GM18951 (cell line): ENCODE measurements around the gene DNM3.

Source experiments
- POLR2A ChIP-seq: IDR thresholded peaks from 4 replicates; pipeline ENCODE4 v1.6.1; 2011; ENCODE audit warnings: mild to moderate bottlenecking; ENCODE audit not compliant: insufficient read length, insufficient read depth; ENCODE audit errors: extremely low read depth
- in situ Hi-C: fragments of 300-500 bp; cut with MboI; formaldehyde crosslinking; loops from one replicate; pipeline ENCODE4 v1.12.0; 2022; ENCODE audit warnings: low sequenced_read_pairs, mixed read lengths, inconsistent platforms; ENCODE audit not compliant: unreplicated experiment

The DNM3 gene

DNA sequence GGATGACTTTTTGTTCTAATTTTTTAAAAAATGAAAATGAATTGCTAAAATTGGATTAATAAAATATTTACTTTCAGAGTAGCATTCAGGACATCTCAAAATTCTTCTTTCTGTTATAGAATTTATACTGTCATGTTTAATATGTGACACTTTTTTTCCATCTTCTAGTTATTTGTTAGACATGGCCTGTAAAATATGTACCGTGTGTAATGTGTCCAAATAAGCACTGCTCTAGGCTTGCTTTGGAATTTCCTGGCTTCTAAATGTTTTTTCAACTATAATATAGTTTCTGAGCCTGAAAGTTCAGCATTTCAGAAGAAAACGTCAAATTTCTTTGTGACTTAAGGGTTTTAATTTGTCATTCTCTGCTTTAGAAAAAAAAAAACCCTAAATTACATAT lies 243.6 kb downstream of the DNM3 start:
- no peak for TF ChIP-seq POLR2A
- in situ Hi-C loops, result loop anchor here (25.0 kb wide), 1 partner anchor 327 kb away; the partner anchor contains the start of gene C1orf105

DNA sequence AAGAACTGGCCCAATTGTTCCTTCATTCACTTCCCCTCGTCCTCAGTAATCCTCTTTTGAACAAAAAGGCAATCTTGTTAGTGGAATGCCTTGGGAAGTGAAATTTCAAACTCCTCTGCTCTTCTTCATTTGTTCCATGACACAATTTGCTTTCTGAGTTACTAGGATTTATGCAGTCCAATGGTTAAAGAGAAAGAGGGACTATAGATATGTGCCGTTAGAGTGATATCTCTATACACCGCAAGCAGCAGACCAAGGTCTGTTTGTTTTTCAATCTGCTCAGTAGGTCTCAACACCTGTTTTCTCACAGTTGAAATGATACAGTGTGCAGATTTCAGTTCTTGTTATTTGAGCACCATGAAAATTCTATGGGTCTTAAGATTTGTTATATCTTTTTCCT lies 244.0 kb downstream of the DNM3 start:
- TF ChIP-seq POLR2A, result no peak
- in situ Hi-C loops, result loop anchor here (25.0 kb wide), 1 partner anchor 327 kb away; the partner anchor contains the start of gene C1orf105

DNA sequence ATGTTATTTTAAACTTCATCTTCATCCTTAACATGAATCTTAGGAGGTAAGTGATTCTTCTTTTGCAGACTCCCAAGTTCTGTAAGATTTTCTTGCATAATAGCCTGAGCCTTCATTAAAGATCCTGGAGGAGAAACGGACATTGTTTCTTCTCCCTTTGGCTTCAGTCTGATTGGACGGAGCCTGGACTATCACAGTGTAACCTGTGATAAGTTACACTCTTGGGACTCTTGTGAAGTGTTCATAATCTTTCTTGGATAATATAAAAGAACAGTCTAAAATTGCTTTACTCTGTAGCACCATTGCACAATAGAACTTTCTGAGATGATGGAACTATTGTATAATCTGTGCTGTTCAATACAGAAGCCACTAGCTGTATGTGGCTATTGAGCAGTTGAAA lies 244.8 kb downstream of the DNM3 start:
- TF ChIP-seq POLR2A, result no peak
- in situ Hi-C loops, result loop anchor here (25.0 kb wide), 1 partner anchor 326 kb away; the partner anchor contains the start of gene C1orf105

DNA sequence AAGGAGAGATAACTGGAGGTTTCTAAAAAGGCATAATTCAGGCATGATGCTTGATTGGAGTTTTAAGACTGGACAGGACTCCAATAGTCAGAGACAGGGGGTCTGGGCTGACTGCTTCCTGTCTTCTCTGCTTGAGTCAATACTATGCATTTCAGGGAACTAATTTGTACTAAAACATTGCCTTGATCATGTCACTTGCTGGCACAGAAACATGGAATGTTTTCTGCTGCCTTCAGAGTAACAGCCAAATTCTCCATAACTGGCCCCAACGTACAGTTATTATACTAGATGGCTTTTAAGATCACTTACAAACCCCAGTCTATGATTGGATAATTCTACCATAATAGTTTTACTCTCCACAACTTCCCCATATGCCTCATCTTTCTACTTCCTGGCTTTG lies 247.0 kb downstream of the DNM3 start:
- TF ChIP-seq POLR2A, result no peak
- in situ Hi-C loops, result loop anchor here (25.0 kb wide), 1 partner anchor 324 kb away; the partner anchor contains the start of gene C1orf105

DNA sequence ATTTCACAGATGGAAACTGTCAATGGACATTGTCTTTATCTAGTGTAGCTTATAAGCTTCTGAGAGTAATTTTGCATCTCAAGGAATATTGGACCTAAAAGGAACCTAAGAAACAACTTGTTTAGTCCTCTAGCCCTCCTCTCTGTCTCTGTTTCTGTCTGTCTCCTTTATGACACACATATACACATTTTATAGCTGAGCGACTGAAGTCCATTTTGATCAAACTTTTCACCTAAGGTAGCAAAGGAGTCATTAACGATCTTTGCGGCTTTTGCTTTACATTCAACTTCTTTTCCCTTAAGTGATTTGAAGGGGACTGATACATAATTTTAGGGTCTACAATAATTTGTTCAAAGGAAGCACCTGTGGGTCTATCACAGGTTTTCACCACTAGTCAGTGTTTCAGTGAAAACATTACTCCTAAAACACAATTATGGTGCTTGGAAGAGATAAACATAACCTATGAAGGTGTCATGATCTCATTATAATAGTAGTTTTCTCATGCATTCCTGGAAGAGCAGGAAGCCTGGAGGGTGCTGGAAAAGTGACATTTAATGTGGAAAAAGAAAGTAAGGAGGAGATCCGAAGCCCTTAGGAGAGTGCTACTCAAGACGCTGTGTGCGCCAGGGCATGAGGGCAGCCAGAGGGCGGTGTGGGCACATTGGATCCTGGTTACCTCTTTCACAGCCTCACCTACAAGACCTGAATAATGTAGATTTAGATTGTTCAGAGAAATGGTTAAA lies 248.6 kb downstream of the DNM3 start:
- no peak for TF ChIP-seq POLR2A
- in situ Hi-C loops, result loop anchor here (25.0 kb wide), 1 partner anchor 322 kb away; the partner anchor contains the start of gene C1orf105

DNA sequence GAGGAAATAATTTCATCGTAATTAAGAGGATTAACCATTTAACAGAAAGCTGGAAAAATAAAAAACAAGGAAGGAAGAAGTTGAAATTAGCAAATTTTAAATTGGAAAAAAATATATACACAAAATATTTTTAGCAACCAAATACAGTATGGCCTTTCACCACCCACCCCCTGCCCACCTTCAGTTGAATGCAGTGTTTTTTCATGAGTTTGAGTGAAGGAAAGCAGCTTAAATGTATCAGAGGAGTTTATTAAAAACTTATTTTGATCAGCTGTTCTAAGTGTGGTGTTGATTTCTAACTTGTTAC lies 249.2 kb downstream of the DNM3 start:
- in situ Hi-C loops, result loop anchor here (25.0 kb wide), 1 partner anchor 322 kb away; the partner anchor contains the start of gene C1orf105
- no peak for TF ChIP-seq POLR2A

DNA sequence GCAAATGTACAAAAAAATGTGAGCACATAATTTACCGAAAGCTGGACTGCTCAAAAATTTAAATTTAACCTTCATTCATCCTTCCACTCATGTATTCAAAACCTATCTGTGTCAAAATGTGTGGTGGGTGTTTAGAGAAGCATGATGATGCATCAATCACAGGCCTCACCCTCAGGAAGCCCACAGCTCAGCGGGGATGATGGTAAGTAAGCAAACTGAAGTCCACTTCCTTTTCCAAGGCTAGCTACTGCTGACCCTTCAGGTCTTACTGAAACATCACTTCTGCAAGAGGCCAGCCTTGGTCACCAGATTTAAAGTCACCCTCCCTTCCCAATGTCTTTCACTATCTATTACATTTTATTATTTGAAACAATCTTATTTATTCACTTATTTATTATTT lies 254.5 kb downstream of the DNM3 start:
- no peak for TF ChIP-seq POLR2A
- in situ Hi-C loops, result loop anchor here (25.0 kb wide), 1 partner anchor 316 kb away; the partner anchor contains the start of gene C1orf105

DNA sequence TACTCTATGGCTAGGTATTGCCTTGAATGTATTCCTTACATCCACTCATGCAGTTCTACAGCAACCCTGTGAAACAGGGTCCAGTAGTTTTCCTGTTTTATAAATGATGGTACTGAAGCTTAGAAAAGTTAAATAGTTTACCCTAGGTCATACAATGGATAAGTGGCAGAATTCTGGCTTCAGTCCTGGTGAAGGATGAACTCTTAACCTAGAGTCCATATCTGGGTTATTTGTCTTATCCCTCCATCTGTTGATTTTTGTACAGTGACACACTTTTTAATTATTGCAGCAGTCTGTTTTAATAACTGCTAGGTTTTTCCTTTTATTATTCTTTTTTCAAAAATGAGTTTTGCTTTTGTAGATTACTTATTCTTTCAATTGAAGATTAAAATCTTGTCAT lies 263.9 kb downstream of the DNM3 start:
- no peak for TF ChIP-seq POLR2A
- in situ Hi-C loops, result no loop called here

DNA sequence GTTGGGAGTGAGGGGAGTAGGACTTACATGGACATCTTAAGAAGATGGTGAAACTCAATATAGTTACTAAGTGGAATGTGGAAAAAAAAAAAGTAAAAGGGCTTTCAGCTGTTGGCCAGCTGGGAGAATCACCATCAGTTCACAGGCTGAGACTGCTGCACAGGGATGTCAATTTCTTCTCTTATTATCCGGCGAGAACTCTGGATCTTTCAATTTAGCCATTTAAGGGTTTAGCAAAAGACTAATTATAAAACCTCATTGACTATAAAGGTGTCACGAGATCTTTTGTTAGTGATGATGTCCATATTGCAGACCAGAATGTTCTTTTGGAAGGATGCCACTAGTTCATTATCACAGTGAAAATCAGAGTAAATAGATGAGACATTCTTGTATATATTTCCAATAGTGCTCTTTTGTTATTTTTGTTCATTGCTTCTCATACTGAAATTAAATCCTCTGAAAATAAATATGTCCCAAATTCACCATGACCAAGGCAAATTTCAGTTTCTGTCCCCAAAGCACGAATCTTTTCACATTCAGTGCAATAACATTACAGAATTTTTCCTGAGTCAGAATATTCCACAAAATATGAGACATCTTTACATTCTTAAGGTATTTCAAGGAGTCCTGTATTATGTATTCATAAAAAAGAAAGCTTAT lies 266.1 kb downstream of the DNM3 start:
- in situ Hi-C loops, result no loop called here
- no peak for TF ChIP-seq POLR2A

DNA sequence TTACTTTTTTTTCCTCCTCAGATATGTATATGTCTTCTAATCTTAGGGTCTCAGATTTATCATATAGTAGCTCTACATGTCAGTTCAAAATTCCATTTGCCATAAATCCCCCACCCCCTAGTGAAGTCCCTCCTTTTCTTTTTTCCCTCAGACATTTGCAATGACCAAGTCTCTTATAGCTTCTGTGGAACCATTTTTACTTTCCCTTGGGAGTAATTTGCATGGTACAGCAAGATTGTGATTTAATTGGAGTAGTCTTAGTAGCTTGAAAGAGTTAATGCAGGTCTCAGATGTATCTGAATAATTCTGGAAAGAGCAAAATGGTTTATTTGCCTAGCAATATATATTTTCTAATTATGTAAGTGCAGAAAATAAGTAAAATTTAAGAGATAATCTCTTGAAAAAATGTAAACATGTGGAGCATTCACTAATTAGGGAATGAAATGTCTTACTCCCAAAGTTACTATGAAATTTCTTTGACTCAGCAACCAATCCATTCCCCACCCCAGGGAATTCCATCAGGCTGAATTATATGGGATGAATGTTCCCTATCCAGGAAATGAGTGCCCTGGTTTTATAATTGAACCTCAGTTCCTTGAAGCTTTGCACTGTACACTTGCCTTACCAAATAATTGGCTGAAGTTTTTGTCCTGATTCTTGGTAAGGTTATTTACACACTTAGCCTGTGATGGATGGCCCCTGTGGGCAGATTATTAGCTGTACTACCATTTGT lies 267.0 kb downstream of the DNM3 start:
- no peak for TF ChIP-seq POLR2A

DNA sequence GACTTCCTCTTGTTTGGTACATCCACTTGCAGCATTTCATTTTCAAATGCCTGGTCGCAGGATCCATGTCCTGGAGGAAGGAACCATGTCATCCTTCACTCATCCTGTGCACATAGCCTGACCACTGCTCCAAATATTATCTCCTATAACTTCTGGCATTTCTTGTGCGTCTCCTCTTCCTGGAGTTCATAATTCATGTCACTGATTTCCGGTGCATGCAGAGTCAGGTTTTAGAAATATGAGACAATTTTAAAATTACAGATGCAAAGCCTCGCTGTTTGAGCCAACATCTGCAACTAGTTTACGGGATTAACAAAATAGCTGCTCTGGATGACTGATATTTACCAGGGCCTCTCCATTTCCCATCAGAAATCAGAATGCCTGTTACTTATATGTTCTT lies 268.1 kb downstream of the DNM3 start:
- no peak for TF ChIP-seq POLR2A
- in situ Hi-C loops, result no loop called here

More for the DNA sequence above, 267.0 kb downstream of the DNM3 start:
- in situ Hi-C loops, result no loop called here

DNA sequence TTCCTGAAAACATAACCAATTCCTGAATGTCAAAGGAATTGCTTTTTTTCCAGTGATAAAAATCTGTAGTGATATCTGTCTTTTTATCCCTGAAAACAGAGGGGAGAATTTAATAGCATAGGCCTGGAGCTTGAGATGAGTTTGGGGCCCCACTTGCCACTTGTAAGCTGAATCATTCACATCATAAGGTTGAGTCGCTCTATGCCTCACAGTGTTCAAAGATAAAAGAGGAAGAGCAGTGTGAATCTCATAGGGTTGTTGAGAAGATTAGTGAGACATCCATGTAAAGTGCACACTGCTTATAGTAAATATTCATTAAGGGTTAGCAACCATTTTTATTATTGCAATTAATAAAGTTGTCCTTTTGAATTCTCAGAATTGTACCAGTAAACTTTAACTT lies 271.3 kb downstream of the DNM3 start:
- in situ Hi-C loops, result no loop called here
- no peak for TF ChIP-seq POLR2A

DNA sequence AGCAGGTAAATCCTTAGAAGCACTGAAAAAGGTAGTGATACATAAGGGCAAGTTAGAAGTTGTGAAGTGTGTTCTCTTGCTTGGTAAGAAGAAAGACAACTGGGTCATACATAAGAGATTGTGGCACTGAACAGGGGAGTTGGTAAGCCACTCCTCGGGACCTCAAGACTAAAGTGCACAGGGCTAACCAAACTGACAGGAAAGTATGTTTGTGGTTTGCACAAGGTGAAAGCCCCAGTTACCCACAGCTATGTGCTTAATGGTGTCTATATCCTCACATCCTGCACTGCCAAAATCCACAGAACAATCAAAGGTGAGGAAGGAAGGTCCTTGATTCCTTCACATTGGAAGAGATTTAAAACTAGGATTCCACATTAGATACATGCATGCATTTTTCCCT lies 276.5 kb downstream of the DNM3 start:
- in situ Hi-C loops, result no loop called here
- TF ChIP-seq POLR2A, result no peak
